22Rv1 (cell line): ENCODE results near the gene MVK.

Experiments used
- ZFX ChIP-seq: fragments of 450-650 bp; IDR thresholded peaks from 2 replicates; pipeline ENCODE4 v1.6.1; 2017; ENCODE audit warnings: antibody characterized with exemption, borderline replicate concordance
- TF ChIP-seq, protein P1 (sequence below): fragments of 450-650 bp; IDR thresholded peaks from 2 replicates; pipeline ENCODE4 v1.5.1; 2017; ENCODE audit warnings: mild to moderate bottlenecking

DNA sequence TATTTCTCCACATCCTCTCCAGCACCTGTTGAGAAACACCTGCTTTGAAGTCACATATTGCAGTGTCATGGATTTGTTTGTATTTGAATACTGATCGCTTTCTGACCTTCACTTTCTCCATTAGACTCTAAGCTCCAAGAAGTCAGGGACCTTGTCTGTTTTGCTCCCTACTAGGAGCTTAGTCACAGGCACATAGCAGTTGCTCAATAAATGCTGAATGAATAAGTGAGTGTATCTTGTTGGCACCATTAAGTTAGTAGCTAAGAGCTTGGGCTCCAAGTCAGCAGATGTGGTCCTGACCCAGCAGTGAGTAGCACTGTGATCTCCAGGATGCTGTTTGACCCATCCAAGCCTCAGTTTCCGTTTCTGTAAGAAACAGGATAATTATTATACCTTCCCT, 10.1 kb downstream of the MVK start:
- TF ChIP-seq, protein P1, sequence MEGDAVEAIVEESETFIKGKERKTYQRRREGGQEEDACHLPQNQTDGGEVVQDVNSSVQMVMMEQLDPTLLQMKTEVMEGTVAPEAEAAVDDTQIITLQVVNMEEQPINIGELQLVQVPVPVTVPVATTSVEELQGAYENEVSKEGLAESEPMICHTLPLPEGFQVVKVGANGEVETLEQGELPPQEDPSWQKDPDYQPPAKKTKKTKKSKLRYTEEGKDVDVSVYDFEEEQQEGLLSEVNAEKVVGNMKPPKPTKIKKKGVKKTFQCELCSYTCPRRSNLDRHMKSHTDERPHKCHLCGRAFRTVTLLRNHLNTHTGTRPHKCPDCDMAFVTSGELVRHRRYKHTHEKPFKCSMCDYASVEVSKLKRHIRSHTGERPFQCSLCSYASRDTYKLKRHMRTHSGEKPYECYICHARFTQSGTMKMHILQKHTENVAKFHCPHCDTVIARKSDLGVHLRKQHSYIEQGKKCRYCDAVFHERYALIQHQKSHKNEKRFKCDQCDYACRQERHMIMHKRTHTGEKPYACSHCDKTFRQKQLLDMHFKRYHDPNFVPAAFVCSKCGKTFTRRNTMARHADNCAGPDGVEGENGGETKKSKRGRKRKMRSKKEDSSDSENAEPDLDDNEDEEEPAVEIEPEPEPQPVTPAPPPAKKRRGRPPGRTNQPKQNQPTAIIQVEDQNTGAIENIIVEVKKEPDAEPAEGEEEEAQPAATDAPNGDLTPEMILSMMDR, result no peak
- TF ChIP-seq ZFX, result no peak
